ENCODE data around the gene GLT6D1.
"Not testable (repeated sequence)": the region's sequence is repeated elsewhere in the genome, so short reads cannot be mapped to it uniquely, and the experiment has no call there.

Gene GLT6D1

GRCh38 chr9:135641745-135642144 is 2.4 kb upstream of the GLT6D1 start:
- no peak for TF ChIP-seq CTCF (IDR thresholded peaks at IDR 0.05)
- Histone ChIP-seq H3K27me3 (ENCODE audit: control insufficient read depth, insufficient read depth, low read length) (no peaks in the 10 kb centered on the region), H3K4me2 (ENCODE audit: low read length) (no peak overlapping the region), H3K9me3 (ENCODE audit: control insufficient read depth, low read length) (no peaks in the 10 kb centered on the region), H3K4me3 (ENCODE audit: low read depth, low read length) (no peak overlapping the region), H2AFZ (no peak overlapping the region), H3K36me3 (ENCODE audit: control insufficient read depth, insufficient read depth, low read length) (no peaks in the 10 kb centered on the region), H3K79me2 (no peaks in the 10 kb centered on the region), H3K9ac (no peak overlapping the region), H3K27ac (no peak overlapping the region), H3K4me1 (no peaks in the 10 kb centered on the region)

DNA sequence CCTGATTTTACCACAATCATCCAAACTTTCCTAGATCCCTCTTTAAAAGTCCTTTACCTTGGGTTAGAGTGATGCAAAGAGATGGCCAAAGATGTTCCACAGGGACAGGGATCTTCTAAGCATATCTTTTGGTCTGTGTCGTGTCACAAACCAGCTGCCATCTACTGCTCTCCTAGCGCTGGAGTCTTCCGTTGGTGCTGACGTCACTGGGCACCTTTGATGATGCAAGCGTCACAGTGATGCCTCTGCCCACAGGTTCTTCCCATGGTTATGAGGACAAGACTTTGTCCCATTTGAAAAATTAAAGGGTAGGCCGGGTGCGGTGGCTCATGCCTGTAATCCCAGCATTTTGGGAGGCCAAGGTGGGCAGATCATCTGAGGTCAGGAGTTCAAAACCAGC is 1.7 kb upstream of the GLT6D1 start:
- Histone ChIP-seq H3K27me3 (ENCODE audit: control insufficient read depth, insufficient read depth, low read length) (no peaks in the 10 kb centered on the region), H3K79me2 (no peaks in the 10 kb centered on the region), H3K9me3 (ENCODE audit: control insufficient read depth, low read length) (no peaks in the 10 kb centered on the region), H3K9ac (no peak overlapping the region), H3K36me3 (ENCODE audit: control insufficient read depth, insufficient read depth, low read length) (no peaks in the 10 kb centered on the region), H3K4me2 (ENCODE audit: low read length) (no peak overlapping the region), H3K4me1 (no peaks in the 10 kb centered on the region), H3K27ac (no peak overlapping the region), H2AFZ (no peak overlapping the region), H3K4me3 (ENCODE audit: low read depth, low read length) (no peak overlapping the region)
- no peak for TF ChIP-seq CTCF (IDR thresholded peaks at IDR 0.05)

GRCh38 chr9:135636930-135637530 is 2.3 kb downstream of the GLT6D1 start:
- not testable (repeated sequence) for H2AFZ ChIP-seq; H3K9ac ChIP-seq; H3K4me3 ChIP-seq (ENCODE audit: low read depth, low read length); H3K27me3 ChIP-seq (ENCODE audit: control insufficient read depth, insufficient read depth, low read length); H3K36me3 ChIP-seq (ENCODE audit: control insufficient read depth, insufficient read depth, low read length); H3K4me2 ChIP-seq (ENCODE audit: low read length); H3K79me2 ChIP-seq; H3K9me3 ChIP-seq (ENCODE audit: control insufficient read depth, low read length); H3K27ac ChIP-seq; H3K4me1 ChIP-seq

DNA sequence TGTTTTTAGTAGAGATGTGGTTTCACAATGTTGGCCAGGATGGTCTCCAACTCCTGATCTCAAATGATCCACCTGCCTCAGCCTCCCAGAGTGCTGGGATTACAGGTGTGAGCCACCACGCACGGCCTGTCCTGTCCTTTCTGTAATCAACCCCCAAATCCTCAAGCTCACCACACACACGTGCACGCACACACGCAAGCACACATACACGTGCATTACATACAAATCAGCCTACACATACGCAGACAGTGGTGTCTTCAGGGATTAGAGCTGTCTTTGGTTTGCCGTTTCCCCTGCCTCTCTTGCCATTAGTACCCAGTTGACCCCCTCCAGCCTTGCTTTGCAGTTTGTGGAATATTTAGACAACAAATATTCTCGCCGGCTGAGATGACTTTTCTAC is 6.5 kb downstream of the GLT6D1 start:
- Histone ChIP-seq H3K4me3 (ENCODE audit: low read depth, low read length) (no peak overlapping the region), H3K27ac (no peak overlapping the region), H2AFZ (no peak overlapping the region), H3K9ac (no peak overlapping the region), H3K4me1 (no peaks in the 10 kb centered on the region), H3K79me2 (no peaks in the 10 kb centered on the region), H3K9me3 (ENCODE audit: control insufficient read depth, low read length) (no peaks in the 10 kb centered on the region), H3K27me3 (ENCODE audit: control insufficient read depth, insufficient read depth, low read length) (no peaks in the 10 kb centered on the region), H3K4me2 (ENCODE audit: low read length) (no peak overlapping the region), H3K36me3 (ENCODE audit: control insufficient read depth, insufficient read depth, low read length) (no peaks in the 10 kb centered on the region)
- TF ChIP-seq CTCF (IDR thresholded peaks at IDR 0.05): no peak

- Histone ChIP-seq H3K9me3 (ENCODE audit: control insufficient read depth, low read length) (no peaks in the 10 kb centered on the region), H3K4me1 (no peaks in the 10 kb centered on the region), H3K79me2 (no peaks in the 10 kb centered on the region), H3K36me3 (ENCODE audit: control insufficient read depth, insufficient read depth, low read length) (no peaks in the 10 kb centered on the region), H3K4me2 (ENCODE audit: low read length) (no peak overlapping the region), H3K27ac (no peak overlapping the region), H3K4me3 (ENCODE audit: low read depth, low read length) (no peak overlapping the region), H3K27me3 (ENCODE audit: control insufficient read depth, insufficient read depth, low read length) (no peaks in the 10 kb centered on the region), H3K9ac (no peak overlapping the region), H2AFZ (no peak overlapping the region)
- TF ChIP-seq CTCF (IDR thresholded peaks at IDR 0.05): no peak
These were observed 15.1 kb downstream of the GLT6D1 start for GRCh38 chr9:135624282-135624681.
